ENCODE data around the gene RPAP3.
"Not testable (repeated sequence)": the region's sequence is repeated elsewhere in the genome, so short reads cannot be mapped to it uniquely, and the experiment has no call there.

The RPAP3 gene

DNA sequence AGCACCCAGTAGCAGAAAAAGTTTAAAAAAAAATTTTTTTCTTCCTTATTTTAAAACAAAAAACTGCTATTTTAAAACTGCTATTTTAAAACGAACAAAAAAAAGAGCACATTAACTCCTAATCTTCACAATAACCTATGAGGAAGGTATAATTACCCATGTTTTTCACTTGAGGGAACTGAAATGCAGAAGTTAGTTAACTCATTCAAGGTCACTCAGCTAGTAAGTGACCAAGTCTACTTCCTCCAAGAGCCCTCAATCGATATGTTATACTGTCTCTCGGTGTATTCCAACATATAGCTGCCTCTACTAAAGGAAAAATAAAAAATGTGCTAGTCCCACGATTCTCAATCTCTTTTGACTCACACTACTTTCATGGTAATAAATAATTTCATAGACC lies 7.8 kb downstream of the RPAP3 start:
- FAIRE-seq (no peak), DNase-seq (ENCODE audit: insufficient read length, low spot score) (no peak)

DNA sequence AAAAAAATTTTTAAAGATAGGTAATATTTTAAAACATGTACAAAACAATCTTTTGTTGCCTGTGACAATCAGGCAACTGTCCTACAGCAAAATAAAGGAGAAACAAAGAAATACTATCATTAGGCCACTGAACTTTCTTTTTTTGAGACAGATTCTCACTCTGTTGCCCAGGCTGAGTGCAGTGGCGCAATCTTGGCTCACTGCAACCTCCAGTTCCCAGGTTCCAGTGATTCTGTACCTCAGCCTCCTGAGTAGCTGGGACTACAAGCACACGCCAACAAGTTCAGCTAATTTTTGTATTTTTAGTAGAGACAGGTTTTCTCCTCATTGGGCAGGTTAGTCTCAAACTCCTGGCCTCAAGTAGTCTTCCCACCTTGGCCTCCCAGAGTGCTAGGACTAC lies 16.6 kb downstream of the RPAP3 start:
- DNase-seq (ENCODE audit: insufficient read length, low spot score) (no peak), FAIRE-seq (no peak)

DNA sequence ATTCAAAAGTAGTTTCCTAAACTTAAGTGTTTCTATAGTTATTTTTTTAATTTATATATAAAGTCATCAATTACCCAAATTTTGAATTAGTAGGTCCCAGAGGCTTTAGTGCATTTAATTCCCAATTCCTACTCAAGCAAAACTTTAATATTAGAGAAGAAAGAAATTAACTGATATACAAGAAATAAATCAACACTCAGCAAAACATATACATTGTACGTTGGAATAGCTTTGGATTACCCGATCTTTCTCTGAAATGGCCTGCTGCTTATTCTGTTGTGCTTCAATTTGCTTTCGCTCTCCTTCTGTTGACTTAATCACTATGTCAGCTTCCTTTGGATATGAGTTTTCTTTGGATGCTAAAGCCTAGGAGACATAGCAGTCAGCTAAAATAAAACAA lies 18.2 kb downstream of the RPAP3 start:
- DNase-seq (ENCODE audit: insufficient read length, low spot score) = no peak
- no peak for FAIRE-seq

DNA sequence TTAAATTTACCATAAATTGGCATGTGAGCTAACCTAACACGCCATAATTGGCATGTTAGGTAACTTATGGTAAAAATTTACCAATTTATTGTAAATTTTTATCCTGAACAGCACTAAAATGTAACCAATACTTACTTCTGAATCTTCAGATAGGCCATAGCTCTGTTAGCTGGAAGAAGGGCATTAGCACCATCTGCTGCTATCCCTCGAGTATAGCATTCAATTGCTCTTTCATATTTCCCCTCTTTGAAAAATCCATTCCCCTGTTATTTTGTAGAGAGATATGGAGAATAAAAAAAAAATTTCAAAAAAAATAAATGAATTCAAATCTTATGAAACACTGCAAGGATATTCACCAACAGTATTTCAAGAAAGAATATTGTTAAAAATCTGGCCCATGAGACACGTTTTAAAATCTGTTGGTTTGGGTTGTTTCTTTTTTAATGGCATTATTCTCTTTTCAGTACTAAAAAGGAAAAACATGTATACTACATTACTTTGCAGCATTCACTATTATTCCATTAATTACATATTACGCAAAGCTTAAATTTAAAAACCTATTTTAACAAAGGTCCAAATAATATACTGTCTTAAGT lies 19.1 kb downstream of the RPAP3 start:
- no peak for DNase-seq (ENCODE audit: insufficient read length, low spot score)
- FAIRE-seq = peak; percentile 74

DNA sequence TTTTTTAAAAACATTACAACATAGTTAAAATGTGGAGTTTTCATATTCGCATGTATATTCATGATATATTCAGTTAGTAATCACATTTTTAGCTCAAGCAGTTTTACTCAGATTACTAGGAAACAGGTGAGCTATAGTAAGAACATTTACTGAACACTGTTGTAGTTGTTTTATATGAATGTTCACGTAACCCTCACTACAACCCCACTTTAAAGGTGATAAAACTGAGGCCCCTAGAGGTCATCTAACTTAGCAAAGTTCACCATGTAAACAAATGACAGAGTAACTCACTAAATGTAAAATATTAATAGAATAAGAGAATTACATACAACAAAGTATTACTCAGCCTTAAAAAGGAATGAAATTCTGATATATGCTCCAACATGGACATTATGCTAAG lies 26.0 kb downstream of the RPAP3 start:
- DNase-seq (ENCODE audit: insufficient read length, low spot score) (no peak), FAIRE-seq (no peak)

DNA sequence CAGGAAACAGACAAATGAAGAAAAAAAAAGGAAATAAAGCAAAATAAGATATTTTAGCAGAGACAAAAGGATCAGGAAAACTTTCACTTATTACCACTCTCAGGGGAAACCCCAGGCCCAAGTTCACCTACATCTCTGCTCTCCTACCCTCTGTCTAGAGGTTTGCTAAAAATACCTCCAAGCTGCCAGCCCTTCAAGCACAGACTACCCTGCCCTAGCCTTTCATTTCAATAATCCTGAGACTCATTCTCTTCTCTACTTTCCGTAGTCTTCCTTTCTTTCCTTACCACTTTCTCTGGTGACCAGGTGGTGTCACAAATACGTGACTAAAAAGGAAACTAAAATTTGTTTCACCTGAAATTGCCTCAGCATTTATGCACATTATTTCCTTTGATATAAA lies 33.8 kb downstream of the RPAP3 start:
- DNase-seq (ENCODE audit: insufficient read length, low spot score) (no peak), FAIRE-seq (no peak)

DNA sequence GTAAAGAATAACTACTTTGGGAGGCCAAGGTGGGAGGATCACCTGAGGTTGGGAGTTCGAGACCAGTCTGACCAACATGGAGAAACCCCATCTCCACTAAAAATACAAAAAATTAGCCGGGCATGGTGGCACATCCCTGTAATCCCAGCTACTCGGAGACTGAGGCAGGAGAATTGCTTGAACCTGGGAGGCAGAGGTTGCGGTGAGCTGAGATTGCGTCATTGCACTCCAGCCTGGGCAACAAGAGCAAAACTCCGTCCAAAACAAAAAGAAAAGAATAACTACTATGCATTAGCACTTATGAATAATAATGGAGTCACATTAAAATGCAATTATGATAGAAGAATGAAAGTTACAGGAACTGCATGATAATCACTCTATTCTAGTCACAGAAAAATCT lies 37.9 kb downstream of the RPAP3 start:
- not testable (repeated sequence) for DNase-seq (ENCODE audit: insufficient read length, low spot score); FAIRE-seq

DNA sequence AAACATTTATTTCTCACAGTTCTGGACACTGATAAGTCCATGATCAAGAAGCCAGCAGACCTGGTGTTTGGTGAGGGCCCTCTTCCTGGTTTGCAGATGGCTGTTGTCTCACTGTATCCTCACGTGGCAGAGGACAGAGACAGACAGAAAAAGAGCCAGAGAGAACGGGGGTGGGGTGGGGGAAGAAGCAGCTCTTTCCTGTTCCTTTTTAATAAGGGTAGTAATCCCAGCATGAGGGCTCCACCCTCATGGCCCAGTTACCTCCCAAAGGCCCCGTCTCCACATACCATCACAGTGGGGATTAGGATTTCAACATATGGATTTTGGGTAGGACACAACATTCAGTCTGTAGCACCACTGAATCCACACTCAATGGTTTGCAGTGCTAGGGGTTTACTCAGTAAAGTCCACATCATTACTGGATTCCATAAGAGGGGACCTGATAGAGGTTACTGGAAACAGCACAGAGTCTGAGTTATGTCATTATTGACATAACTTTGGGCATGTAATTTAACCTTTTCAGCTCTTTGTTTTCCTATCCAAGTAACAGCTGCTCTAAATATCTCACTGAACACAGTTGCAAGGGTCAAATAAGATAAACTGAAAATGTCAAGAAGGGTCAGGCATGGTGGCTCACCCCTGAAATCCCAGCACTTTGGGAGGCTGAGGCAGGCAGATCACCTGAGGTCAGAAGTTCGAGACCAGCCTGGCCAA lies 53.2 kb downstream of the RPAP3 start:
- no peak for DNase-seq (ENCODE audit: insufficient read length, low spot score)
- no peak for FAIRE-seq

DNA sequence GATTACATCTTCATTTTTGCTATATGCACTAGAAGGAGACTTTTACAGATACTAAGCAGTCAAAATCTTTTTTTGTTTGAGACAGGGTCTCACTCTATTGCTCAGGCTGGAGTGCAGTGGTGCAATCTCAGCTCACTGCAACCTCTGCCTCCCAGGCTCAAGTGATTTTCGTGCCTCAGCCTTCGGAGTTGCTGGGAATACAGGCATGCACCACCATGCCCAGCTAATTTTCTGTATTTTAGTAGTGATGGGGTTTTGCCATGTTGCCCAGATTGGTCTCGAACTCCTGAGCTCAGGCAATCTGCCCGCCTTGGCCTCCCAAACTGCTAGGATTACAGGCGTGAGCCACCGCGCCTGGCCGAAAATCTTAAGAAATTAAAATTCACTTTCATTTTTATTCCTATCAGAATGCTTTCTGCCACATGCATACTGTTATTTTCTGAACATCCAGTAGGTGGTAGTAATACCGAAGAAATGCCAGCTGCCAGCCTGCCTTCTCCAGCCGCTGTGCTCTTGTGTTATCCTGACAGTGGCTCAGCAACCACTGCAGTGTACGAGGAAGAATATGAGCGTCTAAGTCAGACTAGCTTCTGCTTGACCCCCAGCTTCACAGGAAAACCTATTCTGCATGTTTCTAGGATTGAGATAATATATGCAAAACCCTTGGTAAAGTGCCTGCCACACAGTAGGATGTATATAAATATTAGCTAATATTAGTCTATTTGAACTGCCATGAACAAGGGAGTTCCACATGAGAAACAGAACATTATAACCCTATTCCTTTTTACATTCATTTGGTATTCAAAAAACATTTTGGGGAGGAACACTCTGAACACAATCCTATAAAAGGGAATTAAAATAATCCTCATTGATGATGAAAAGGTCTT lies 54.2 kb downstream of the RPAP3 start:
- peak; percentile 9 for DNase-seq (ENCODE audit: insufficient read length, low spot score)
- peak; percentile 88 for FAIRE-seq

DNA sequence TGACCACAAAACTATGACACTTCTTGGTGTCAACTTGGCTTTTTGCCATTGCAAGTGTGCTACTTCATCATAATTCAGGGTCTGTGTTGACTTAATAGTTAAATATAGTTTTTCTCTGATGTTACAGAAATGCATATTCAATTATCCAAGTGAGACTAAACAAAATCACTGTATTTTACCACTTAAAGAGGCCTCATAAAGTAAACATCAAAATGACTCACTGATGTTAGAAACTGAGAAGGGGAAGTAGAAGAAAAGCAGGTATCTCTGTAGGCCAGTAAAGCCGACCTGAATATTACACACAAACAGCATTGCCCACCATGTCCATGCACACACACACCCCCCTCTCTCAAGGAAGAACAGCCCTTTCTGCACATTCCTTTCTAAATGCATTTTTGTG lies 55.4 kb downstream of the RPAP3 start:
- no peak for FAIRE-seq
- no peak for DNase-seq (ENCODE audit: insufficient read length, low spot score)

DNA sequence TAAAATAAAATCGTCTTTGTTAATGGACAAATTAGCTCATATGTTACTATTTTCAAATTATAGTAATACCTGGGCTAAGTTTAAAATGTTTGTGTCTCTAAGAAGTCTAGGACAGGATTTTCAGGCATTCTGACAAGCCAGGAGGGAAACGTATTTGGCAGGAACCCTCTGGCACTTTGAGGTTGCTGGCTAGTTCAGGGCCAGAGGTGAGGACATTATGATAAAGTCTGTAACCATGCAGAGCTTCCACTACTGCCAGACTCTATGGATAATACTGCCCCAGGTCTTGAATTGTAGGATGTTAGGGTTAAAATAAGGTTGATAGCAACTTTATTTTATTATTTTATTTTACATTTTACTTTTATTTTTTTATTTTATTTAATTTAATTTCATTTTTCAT lies 56.4 kb downstream of the RPAP3 start:
- FAIRE-seq = no peak
- DNase-seq (ENCODE audit: insufficient read length, low spot score) = no peak

DNA sequence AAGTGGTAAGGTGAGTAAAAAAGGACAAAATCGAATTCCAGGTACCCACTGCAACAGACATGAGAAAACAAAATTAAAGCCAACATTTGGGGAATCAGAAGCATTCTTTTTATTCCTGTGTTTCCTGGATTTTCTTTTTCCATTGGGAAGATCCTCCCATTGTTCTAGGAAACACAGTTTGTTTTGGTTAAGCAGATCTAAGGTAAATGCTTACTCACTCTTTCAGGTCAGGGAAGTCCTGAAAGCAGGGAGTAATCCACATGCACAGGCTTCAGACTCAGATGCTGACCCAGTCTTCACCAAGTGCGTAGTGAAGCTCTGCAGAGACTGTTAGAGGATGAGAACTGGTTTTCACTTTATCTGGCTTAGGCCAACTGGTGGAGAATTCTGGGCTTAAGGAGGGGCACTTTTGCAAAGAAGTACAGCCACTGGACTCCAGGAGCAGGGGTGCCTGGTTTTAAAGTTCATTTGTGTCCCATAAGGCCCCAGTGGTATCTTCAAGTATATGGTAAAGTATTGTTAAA lies 57.7 kb downstream of the RPAP3 start:
- FAIRE-seq (no peak), DNase-seq (ENCODE audit: insufficient read length, low spot score) (no peak)

DNA sequence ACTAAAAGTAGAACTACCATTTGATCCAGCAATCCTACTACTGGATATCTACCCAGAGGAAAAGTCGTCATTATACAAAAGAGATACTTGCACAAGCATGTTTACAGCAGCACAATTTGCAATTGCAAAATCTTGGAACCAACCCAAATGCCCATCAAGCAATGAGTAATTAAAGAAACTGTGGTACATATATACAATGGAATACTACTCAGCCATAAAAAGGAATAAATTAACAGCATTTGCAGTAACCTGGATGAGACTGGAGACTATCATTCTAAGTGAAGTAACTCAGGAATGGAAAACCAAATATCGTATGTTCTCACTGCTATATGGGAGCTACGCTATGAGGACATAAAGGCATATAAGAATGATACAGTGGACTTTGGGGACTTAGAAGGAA lies 63.5 kb downstream of the RPAP3 start:
- FAIRE-seq = not testable (repeated sequence)

DNA sequence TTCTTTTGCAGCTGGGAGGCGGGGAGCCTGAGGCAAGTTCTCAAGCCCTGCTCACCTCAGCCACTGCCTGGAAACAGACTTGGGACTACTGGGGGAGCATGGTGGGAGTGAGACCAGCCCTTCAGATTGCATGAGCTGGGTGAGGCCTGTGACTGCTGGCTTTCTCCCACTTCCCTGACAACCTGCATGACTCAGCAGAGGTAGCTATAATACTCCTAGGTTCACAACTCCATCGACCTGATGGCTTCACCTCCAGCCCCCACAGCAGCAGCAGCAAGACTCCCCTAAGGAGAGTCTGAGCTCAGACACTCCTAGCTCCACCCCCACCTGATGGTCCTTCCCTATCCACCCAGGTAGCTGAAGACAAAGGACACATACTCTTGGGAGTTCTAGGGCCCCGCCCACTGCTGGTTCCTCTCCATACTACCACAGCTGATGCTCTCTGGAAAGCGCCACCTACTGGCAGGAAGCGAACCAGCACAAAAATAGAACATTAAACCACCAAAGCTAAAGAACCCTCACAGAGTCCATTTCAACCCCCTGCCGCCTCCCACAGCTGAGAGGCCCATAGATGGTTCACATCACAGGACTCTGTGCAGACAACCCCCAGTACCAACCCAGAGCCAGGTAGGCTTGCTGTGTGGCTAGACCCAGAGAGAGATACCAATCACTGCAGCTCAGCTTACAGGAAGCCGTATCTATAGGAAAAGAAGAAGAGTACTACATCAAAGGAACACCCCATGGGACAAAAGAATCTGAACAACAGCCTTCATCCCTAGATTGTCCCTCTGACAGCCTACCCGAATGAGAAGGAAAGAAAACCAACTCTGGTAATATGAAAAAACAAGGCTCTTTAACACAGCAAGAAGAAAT lies 68.7 kb downstream of the RPAP3 start:
- DNase-seq (ENCODE audit: insufficient read length, low spot score) (no peak), FAIRE-seq (no peak)

More for the DNA sequence above, 63.5 kb downstream of the RPAP3 start:
- DNase-seq (ENCODE audit: insufficient read length, low spot score) = not testable (repeated sequence)

DNA sequence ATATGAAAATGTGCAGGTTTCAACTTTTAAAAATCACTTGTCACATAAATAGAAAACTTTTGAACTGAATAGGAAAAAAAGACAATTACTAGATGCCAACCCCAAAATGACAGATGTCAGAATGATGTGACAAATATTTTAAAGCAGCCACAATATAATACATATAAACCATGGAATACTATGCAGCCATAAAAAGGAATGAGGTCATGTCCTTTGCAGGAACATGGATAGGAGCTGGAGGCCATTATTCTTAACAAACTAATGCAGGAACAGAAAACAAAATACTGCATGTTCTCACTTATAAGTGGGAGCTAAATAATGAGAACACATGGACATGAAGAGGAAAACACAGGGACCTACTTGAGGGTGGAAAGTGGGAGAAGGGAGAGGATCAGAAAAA lies 70.1 kb downstream of the RPAP3 start:
- not testable (repeated sequence) for DNase-seq (ENCODE audit: insufficient read length, low spot score); FAIRE-seq

DNA sequence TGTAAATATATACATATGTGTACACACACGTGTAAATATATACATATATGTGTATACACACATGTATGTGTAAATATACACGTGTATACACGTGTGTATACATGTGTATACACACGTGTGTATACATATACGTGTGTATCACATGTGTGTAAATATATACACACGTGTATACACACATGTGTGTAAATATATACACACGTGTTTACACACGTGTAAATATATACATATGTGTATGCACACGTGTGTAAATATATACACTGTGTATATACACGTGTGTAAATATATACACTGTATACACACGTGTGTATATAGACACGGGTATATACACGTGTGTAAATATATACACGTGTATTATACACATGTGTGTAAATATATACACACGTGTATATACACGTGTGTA lies 71.7 kb downstream of the RPAP3 start:
- FAIRE-seq = no peak
- no peak for DNase-seq (ENCODE audit: insufficient read length, low spot score)

DNA sequence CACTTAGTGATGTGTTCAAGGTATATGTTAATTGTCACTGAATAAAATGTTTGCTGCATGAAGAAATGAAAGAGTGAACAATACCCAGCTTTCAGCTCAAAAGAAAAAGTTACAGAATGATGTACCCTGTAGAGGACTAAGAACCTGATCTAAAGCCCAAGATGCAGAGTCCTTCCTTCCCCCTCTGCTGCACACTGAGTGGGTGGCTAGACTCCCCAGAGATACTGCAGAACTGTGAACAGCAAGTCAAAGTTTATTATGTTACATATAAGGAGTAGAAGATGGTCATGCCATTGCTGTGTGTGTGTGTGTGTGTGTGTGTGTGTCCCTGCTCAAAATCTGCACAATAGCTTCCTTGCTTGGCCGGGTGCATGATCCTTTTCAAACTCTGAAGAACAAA lies 83.9 kb downstream of the RPAP3 start:
- DNase-seq (ENCODE audit: insufficient read length, low spot score) (no peak), FAIRE-seq (no peak)

DNA sequence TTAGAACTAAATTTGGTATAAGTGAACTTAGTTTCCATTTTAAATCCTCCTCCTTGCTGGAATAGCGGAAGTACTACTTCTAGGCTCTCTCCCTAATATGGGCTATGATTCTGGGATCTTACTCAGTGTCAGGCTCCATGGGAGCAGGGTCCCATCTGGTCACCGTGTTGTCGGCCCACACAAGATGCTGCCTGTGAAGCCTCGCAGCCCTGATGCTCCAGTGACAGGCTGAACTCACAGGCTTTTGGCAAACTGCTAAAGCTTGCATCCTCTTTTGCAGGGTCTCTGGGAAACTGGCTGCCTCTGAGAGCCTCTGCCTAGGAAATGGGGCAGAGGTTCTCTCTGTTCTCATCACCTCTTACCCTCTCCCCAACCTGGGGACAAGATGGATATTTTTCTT lies 88.4 kb downstream of the RPAP3 start:
- FAIRE-seq (no peak), DNase-seq (ENCODE audit: insufficient read length, low spot score) (no peak)

DNA sequence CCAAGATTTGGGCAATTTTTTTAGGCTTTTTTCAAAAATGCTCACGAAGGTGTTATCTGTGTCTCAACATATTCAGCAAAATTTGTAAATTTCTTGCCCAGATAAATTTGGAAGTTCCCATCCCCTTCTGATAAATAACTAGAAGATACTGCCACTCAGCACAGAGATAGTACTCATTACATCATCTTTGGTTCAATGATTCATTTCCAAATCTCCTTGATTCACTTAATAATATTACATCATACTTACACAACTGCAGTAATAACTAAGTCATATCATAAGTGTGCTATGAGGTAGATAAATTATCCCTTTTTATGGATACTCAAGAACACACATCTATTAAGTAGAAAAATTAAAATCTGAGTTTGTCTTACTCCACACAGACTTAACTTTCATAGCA lies 89.4 kb downstream of the RPAP3 start:
- FAIRE-seq = no peak
- DNase-seq (ENCODE audit: insufficient read length, low spot score) = no peak

DNA sequence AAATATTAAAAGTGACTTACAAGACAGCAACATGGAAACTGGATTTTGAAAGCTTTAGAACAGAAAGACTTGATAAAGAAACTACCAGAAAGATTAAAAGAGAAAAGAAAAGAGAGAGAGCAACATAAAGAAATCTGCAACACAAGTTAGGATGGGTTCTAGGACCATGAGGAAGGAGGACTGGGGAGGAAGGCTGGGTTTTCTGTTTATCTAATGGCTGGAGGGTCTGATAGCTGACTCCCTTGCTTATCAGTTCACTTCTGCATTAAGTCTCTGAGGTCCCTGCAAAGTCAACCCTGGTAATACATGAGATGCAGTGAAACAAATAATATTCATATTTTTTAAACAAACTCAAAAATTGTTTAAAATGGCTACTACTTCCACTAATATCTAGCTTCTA lies 90.1 kb downstream of the RPAP3 start:
- FAIRE-seq (no peak), DNase-seq (ENCODE audit: insufficient read length, low spot score) (no peak)

DNA sequence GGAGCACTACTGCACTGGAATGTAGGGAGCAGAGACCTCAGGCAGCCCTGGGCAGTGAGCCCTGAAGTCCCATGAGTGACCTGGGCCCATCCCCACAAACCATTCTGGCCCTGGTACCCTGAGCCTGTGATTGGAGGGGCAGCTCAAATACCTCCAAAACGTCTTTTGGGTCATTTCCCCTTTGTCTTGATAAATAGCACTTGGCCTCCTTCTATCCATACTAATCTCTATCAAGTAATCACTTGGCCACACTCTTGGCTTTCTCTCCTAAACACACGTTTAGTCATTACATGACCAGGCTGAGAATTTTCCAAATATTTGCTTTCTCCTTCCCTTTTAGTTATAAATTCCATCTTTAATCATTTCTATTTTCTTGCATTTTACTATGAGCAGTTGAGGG lies 91.3 kb downstream of the RPAP3 start:
- no peak for FAIRE-seq
- no peak for DNase-seq (ENCODE audit: insufficient read length, low spot score)

All from GM19239 (cell line).